Tibial nerve (tissue), 4 donors: ENCODE data around the gene TPH1.

Experiments used
- CTCF ChIP-seq, 5 experiments: fragments of 200-600 bp in 3 of 5; fragments of 450-650 bp in 2 of 5; sonication (generic) in 3 of 5; IDR thresholded peaks; one replicate each; pipeline ENCODE4 v1.5.1; 2016 to 2019; ENCODE audit warnings: antibody characterized with exemption in 5 of 5, mild to moderate bottlenecking in 3 of 5, moderate library complexity in 2 of 5
- EP300 ChIP-seq, 2 donors: sonication (generic); formaldehyde crosslinking; IDR thresholded peaks; one replicate each; pipeline ENCODE4 v1.6.1; 2017; ENCODE audit warnings: antibody characterized with exemption in 2 of 2, mild to moderate bottlenecking in 1 of 2
- POLR2A ChIP-seq, 2 donors: fragments of 450-650 bp; IDR thresholded peaks; one replicate each; pipeline ENCODE4 v1.6.1; 2017; ENCODE audit warnings: antibody characterized with exemption in 2 of 2, mild to moderate bottlenecking in 2 of 2, moderate library complexity in 2 of 2

GRCh38 chr11:18013790-18014507 lies 32.1 kb downstream of the TPH1 start:
- TF ChIP-seq CTCF (IDR thresholded peaks at IDR 0.05) (no peak), POLR2A (IDR thresholded peaks at IDR 0.05) (no peak), EP300 (IDR thresholded peaks at IDR 0.05) (no peak)
